IMR-90 (cell line): ENCODE data around the gene TNFRSF9. TPM values are rescaled to one million over a fixed set of nuclear protein-coding genes. Genes with fewer than 3 reads are reported as not detected.

Experiments used
- ATAC-seq: fragments of 200-7000 bp; cut with Tn5 transposase; 2 replicates; pipeline ENCODE4 v1.9.1; 2020; ENCODE audit warnings: low read depth, mild to moderate bottlenecking, moderate library complexity
- BruUV-seq: library from RNA; stranded (reverse); fragments of 400-500 nt; replicated peaks from 2 replicates; lab custom pipeline; 2021; lab: Mats Ljungman, UMichigan
- CTCF ChIA-PET: fragments of 300-600 bp; formaldehyde crosslinking; extraction: SDS; loops from one replicate; lab custom pipeline; 2021; ENCODE audit warnings: antibody characterized with exemption; lab: Yijun Ruan, JAX
- POLR2A ChIA-PET: fragments of 300-600 bp; sonication (Branson Sonifier 250); formaldehyde crosslinking; loops from one replicate; lab custom pipeline; 2022; ENCODE audit warnings: antibody characterized with exemption; ENCODE audit not compliant: unreplicated experiment; lab: Charles Lee
- DNase-seq: peaks from one replicate; pipeline ENCODE4 v3.0.0; 2013
- H2AFZ ChIP-seq: replicated peaks from 2 replicates; pipeline ENCODE3; 2013; ENCODE audit warnings: low read length, mild to moderate bottlenecking; ENCODE audit not compliant: poor library complexity
- H2AK5ac ChIP-seq: 2 replicates; pipeline ENCODE4 v1.6.1; 2013; ENCODE audit warnings: low read depth, low read length, inconsistent platforms
- H2AK9ac ChIP-seq: replicated peaks from 2 replicates; pipeline ENCODE3; 2013; ENCODE audit warnings: mild to moderate bottlenecking, low read depth, low read length, moderate library complexity; ENCODE audit not compliant: poor library complexity
- H2BK120ac ChIP-seq: 2 replicates; pipeline ENCODE4 v1.6.1; 2013; ENCODE audit warnings: low read depth, low read length, inconsistent platforms
- H2BK15ac ChIP-seq: 3 replicates; pipeline ENCODE4 v1.6.1; 2013; ENCODE audit warnings: low read depth, low read length, inconsistent platforms
- H2BK20ac ChIP-seq: 2 replicates; pipeline ENCODE4 v1.6.1; 2013; ENCODE audit warnings: low read depth, mild to moderate bottlenecking, inconsistent platforms, low read length, moderate library complexity
- H2BK5ac ChIP-seq: 2 replicates; pipeline ENCODE4 v1.6.1; 2013; ENCODE audit warnings: mild to moderate bottlenecking, low read depth, low read length, inconsistent platforms; ENCODE audit not compliant: poor library complexity, severe bottlenecking
- H3K14ac ChIP-seq: replicated peaks from 2 replicates; pipeline ENCODE4 v1.6.1; 2013; ENCODE audit warnings: low read depth, low read length, inconsistent platforms
- H3K18ac ChIP-seq: 2 replicates; pipeline ENCODE4 v1.6.1; 2013; ENCODE audit warnings: low read depth, low read length, control low read depth
- H3K23ac ChIP-seq: 2 replicates; pipeline ENCODE4 v1.6.1; 2013; ENCODE audit warnings: low read depth, low read length, inconsistent platforms
- H3K27ac ChIP-seq: 2 replicates; pipeline ENCODE4 v1.5.1; 2013; ENCODE audit warnings: mild to moderate bottlenecking, control low read depth, low read length; ENCODE audit not compliant: insufficient read depth
- H3K27me3 ChIP-seq: 2 replicates; pipeline ENCODE4 v1.6.1; 2013; ENCODE audit warnings: low read length; ENCODE audit not compliant: control insufficient read depth, insufficient read depth
- H3K36me3 ChIP-seq: 2 replicates; pipeline ENCODE4 v1.6.1; 2013; ENCODE audit warnings: low read length, mixed read lengths; ENCODE audit not compliant: control insufficient read depth, insufficient read depth
- H3K4ac ChIP-seq: 2 replicates; pipeline ENCODE4 v1.6.1; 2013; ENCODE audit warnings: low read depth, low read length, inconsistent platforms
- H3K4me1 ChIP-seq: 2 replicates; pipeline ENCODE4 v1.6.1; 2013; ENCODE audit warnings: low read length, mixed read lengths; ENCODE audit not compliant: control insufficient read depth, insufficient read depth
- H3K4me2 ChIP-seq: 2 replicates; pipeline ENCODE4 v1.6.1; 2013; ENCODE audit warnings: low read depth, mild to moderate bottlenecking, control low read depth, low read length, moderate library complexity
- H3K4me3 ChIP-seq: 2 replicates; pipeline ENCODE4 v1.5.1; 2013; ENCODE audit warnings: low read depth, mild to moderate bottlenecking, control low read depth, low read length, moderate library complexity; ENCODE audit not compliant: insufficient read depth
- H3K56ac ChIP-seq: 2 replicates; pipeline ENCODE4 v1.6.1; 2013; ENCODE audit warnings: low read length, inconsistent platforms; ENCODE audit not compliant: insufficient read depth; ENCODE audit errors: extremely low read depth
- H3K79me1 ChIP-seq, 2 experiments: 2 replicates each; pipeline ENCODE4 v1.6.1; 2013; ENCODE audit warnings: low read length in 2 of 2, inconsistent platforms in 1 of 2, low read depth in 1 of 2
- H3K9ac ChIP-seq: 2 replicates; pipeline ENCODE4 v1.6.1; 2013; ENCODE audit warnings: low read depth, low read length, control low read depth
- H3K9me1 ChIP-seq: 2 replicates; pipeline ENCODE4 v1.6.1; 2013; ENCODE audit warnings: low read length, inconsistent platforms; ENCODE audit not compliant: insufficient read depth
- H3K9me3 ChIP-seq: 2 replicates; pipeline ENCODE4 v1.6.1; 2013; ENCODE audit warnings: low read length; ENCODE audit not compliant: control insufficient read depth, insufficient read depth
- H4K20me1 ChIP-seq: 2 replicates; pipeline ENCODE4 v1.6.1; 2013; ENCODE audit warnings: low read length, inconsistent platforms; ENCODE audit not compliant: insufficient read depth
- H4K5ac ChIP-seq: 2 replicates; pipeline ENCODE4 v1.6.1; 2013; ENCODE audit warnings: mild to moderate bottlenecking, low read depth, low read length, control low read depth
- H4K8ac ChIP-seq, 2 experiments: 2 replicates each; pipeline ENCODE4 v1.6.1; 2013; ENCODE audit warnings: low read depth in 2 of 2, low read length in 2 of 2, control low read depth in 1 of 2, inconsistent platforms in 1 of 2
- H4K91ac ChIP-seq: 2 replicates; pipeline ENCODE4 v1.6.1; 2013; ENCODE audit warnings: low read depth, low read length, inconsistent platforms; ENCODE audit not compliant: insufficient read depth
- MAFK ChIP-seq: IDR thresholded peaks from 2 replicates; pipeline ENCODE4 v1.6.1; 2012; ENCODE audit warnings: low read depth, low read length, improper control_type of control experiment
- WGBS, 2 experiments: methylation state at CpG; one replicate each; pipeline versions ENCODE4 v1.1.5 to v1.1.7; 2013; ENCODE audit warnings: missing lambda C conversion rate in 2 of 2; ENCODE audit not compliant: insufficient read length in 1 of 2; ENCODE audit errors: extremely low coverage in 2 of 2; 5-methylcytosine and 5-hydroxymethylcytosine counted together
- dilution Hi-C: fragments of 300-500 bp; cut with HindIII; formaldehyde crosslinking; loops from one replicate; pipeline ENCODE4 v1.14.3; 2018; ENCODE audit warnings: low sequenced_read_pairs; ENCODE audit not compliant: unreplicated experiment
- in situ Hi-C: fragments of 300-500 bp; cut with MboI; formaldehyde crosslinking; loops from 3 replicates; pipeline ENCODE4 v1.14.3; 2019; ENCODE audit warnings: low sequenced_read_pairs, inconsistent platforms, mixed read lengths
- intact Hi-C: fragments of 100-400 bp; cut with micrococcal nuclease; formaldehyde crosslinking; loops from 2 replicates; pipeline ENCODE4 v1.10.0; 2022
- polyA plus RNA-seq, 3 experiments: library from polyadenylated mRNA; depleted of rRNA; stranded (reverse); fragments of >200 nt; gene quantifications; 2 replicates each; pipeline ENCODE4 v1.2.3, GENCODE V29; 2012; ENCODE audit warnings: low replicate concordance in 1 of 3
- total RNA-seq: library from RNA; depleted of rRNA; stranded (reverse); fragments of >200 nt; gene quantifications from 2 replicates; pipeline ENCODE4 v1.2.3, GENCODE V29; 2012
- TF ChIP-seq, protein P1 (sequence below): fragments of 150-350 bp; IDR thresholded peaks from 2 replicates; pipeline ENCODE4 v1.6.1; 2017; ENCODE audit warnings: mild to moderate bottlenecking, antibody characterized with exemption, low read length, low read depth

TNFRSF9 gene
- total and polyA plus RNA-seq, 2 of the 4 experiments (the other 2 are of a cell fraction): 0.43 to 0.72 TPM

DNA sequence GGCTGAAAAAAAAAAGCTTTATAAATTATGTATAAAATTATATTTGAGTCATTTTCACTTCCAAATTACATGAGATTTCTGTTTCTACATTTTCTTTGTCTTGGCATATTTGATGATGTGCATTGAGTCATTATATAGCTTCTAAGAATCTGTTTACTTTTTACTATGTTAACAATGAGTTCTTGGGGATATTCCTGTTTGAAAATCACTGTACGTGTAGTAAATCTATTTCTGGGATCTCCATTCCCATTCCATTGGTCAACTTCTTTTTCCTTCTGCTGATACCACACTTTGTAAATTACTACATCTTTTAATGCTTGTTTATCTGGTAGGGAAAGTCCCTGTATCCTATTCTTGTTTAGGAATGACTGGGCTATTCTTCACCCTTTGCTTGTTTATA is 43.6 kb downstream of the TNFRSF9 start:
- WGBS, 2 experiments: no CpG with 5 or more reads among the region's 1 CpG
- Histone ChIP-seq H3K4me1 (peaks cover 2% of the 10 kb centered on the region), H3K23ac (no peak overlapping the region), H4K91ac (no peak overlapping the region), H3K36me3 (no peaks in the 10 kb centered on the region), H2BK120ac (no peak overlapping the region), H2BK5ac (no peak overlapping the region), H3K9me1 (no peaks in the 10 kb centered on the region; the same call in 1 of the 2 replicates), H4K8ac (no peak overlapping the region), H2AK5ac (no peak overlapping the region), H3K27me3 (peaks cover 2% of the 10 kb centered on the region; the same call in 1 of the 2 replicates), H3K4me2 (no peak overlapping the region), H2AK9ac (no peak overlapping the region), H3K4me3 (no peak overlapping the region), H3K14ac (no peak overlapping the region), H3K4ac (no peak overlapping the region), H4K20me1 (no peaks in the 10 kb centered on the region), H3K9ac (no peak overlapping the region), H3K18ac (no peak overlapping the region), H3K27ac (no peak overlapping the region), H2AFZ (no peak overlapping the region), H2BK15ac (no peak overlapping the region), H3K79me1 (no peaks in the 10 kb centered on the region), H3K56ac (no peak overlapping the region), H4K5ac (no peak overlapping the region), H3K9me3 (no peaks in the 10 kb centered on the region), H2BK20ac (no peak overlapping the region)
- ATAC-seq (no peak), DNase-seq (peak; percentile 53)
- in situ Hi-C loops: no loop called here
- peak; percentile 15; the same call in 1 of the 2 replicates for TF ChIP-seq MAFK
- TF ChIP-seq, protein P1, sequence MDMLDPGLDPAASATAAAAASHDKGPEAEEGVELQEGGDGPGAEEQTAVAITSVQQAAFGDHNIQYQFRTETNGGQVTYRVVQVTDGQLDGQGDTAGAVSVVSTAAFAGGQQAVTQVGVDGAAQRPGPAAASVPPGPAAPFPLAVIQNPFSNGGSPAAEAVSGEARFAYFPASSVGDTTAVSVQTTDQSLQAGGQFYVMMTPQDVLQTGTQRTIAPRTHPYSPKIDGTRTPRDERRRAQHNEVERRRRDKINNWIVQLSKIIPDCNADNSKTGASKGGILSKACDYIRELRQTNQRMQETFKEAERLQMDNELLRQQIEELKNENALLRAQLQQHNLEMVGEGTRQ: no peak
- BruUV-seq: no TSS peak
- ChIA-PET POLR2A (no interaction called here), CTCF (no interaction called here)
- dilution Hi-C loops: no loop called here
- intact Hi-C loops: no loop called here
